K562 (cell line): ENCODE results near the gene EIPR1. TPM values are rescaled to one million over a fixed set of nuclear protein-coding genes. Genes with fewer than 3 reads are reported as not detected.

ENCODE experiments used
- ATAC-seq: fragments of 200-7000 bp; cut with Tn5 transposase; 3 replicates; pipeline ENCODE4 v1.9.1; 2020; ENCODE audit warnings: moderate library complexity
- BruUV-seq: library from RNA; stranded (reverse); fragments of 400-500 nt; replicated peaks from 2 replicates; lab custom pipeline; 2021; lab: Mats Ljungman, UMichigan
- CTCF ChIA-PET: fragments of 300-600 bp; formaldehyde crosslinking; extraction: SDS; loops from one replicate; lab custom pipeline; 2021; ENCODE audit warnings: low intra/inter-chr PET ratio; lab: Yijun Ruan, JAX
- POLR2A ChIA-PET: fragments of 300-600, 350-650 bp; sonication (Branson Sonifier 250); formaldehyde crosslinking; extraction: SDS; loops from one replicate; lab custom pipeline; 2021; ENCODE audit warnings: antibody characterized with exemption, inconsistent platforms; lab: Yijun Ruan, JAX
- DNase-seq, 4 experiments: peaks; one replicate each; pipeline versions ENCODE4 v3.0.0 to v3.0.0-alpha.2; 2011 to 2018; ENCODE audit warnings: low spot score in 3 of 4, mixed read lengths in 3 of 4; ENCODE audit errors: extremely low read depth in 1 of 4
- FAIRE-seq: peaks from 2 replicates; lab custom pipeline; 2011; peaks lifted over from hg19 to GRCh38; lab: Jason Lieb, UNC
- H2AFZ ChIP-seq: 2 replicates; pipeline ENCODE4 v1.6.0; 2011; ENCODE audit warnings: low read depth, low read length, control low read depth, inconsistent platforms
- H3K27ac ChIP-seq: fragments of 200-600 bp; 3 replicates; pipeline ENCODE4 v1.8.0; 2011; ENCODE audit warnings: low read depth, mild to moderate bottlenecking, control low read depth, inconsistent platforms, low read length, moderate library complexity, mixed read lengths; ENCODE audit errors: extremely low read depth
- H3K27me3 ChIP-seq, 2 experiments: fragments of 300-600 bp in 1 of 2; 2 replicates in 1 of 2; 3 replicates in 1 of 2; pipeline versions ENCODE4 v1.6.0 to v1.8.0; 2011; ENCODE audit warnings: inconsistent platforms in 2 of 2, low read length in 2 of 2, mild to moderate bottlenecking in 1 of 2, mixed read lengths in 1 of 2, moderate library complexity in 1 of 2; ENCODE audit not compliant: control insufficient read depth in 2 of 2, insufficient read depth in 2 of 2
- H3K36me3 ChIP-seq: fragments of 300-600 bp; 3 replicates; pipeline ENCODE4 v1.8.0; 2011; ENCODE audit warnings: mild to moderate bottlenecking, low read length, inconsistent platforms; ENCODE audit not compliant: control insufficient read depth, insufficient read depth
- H3K4me1 ChIP-seq, 2 experiments: fragments of 200-600 bp in 1 of 2; replicated peaks in 1 of 2; 2 replicates in 1 of 2; 3 replicates in 1 of 2; pipeline versions ENCODE4 v1.5.1 to v1.8.0; 2011; ENCODE audit warnings: inconsistent platforms in 2 of 2, low read length in 2 of 2, mild to moderate bottlenecking in 1 of 2, mixed read lengths in 1 of 2, moderate library complexity in 1 of 2; ENCODE audit not compliant: control insufficient read depth in 2 of 2, insufficient read depth in 2 of 2
- H3K4me2 ChIP-seq: 2 replicates; pipeline ENCODE4 v1.6.1; 2011; ENCODE audit warnings: low read length, control low read depth, inconsistent platforms, mixed read lengths; ENCODE audit not compliant: insufficient read depth
- H3K4me3 ChIP-seq: fragments of 200-600 bp; sonication (generic), shearing (Covaris generic); 2 replicates; pipeline ENCODE4 v1.5.1; 2016; ENCODE audit warnings: control low read depth, inconsistent platforms
- H3K79me2 ChIP-seq: fragments of 200-600 bp; 3 replicates; pipeline ENCODE4 v1.8.0; 2011; ENCODE audit warnings: low read length, inconsistent platforms; ENCODE audit not compliant: control insufficient read depth, insufficient read depth
- H3K9ac ChIP-seq, 2 experiments: 2 replicates each; pipeline versions ENCODE4 v1.6.0 to v1.6.1; 2011; ENCODE audit warnings: low read depth in 2 of 2, low read length in 2 of 2, control low read depth in 1 of 2, inconsistent platforms in 1 of 2, mild to moderate bottlenecking in 1 of 2, mixed read lengths in 1 of 2; ENCODE audit not compliant: insufficient read depth in 1 of 2
- H3K9me1 ChIP-seq: one replicate; pipeline ENCODE4 v1.6.0; 2011; ENCODE audit warnings: inconsistent platforms, mild to moderate bottlenecking, low read length, moderate library complexity; ENCODE audit not compliant: control insufficient read depth, insufficient read depth
- H3K9me3 ChIP-seq: replicated peaks from 2 replicates; pipeline ENCODE4 v1.5.1; 2011; ENCODE audit warnings: low read depth, low read length, inconsistent platforms; ENCODE audit not compliant: control insufficient read depth, insufficient read depth
- H4K20me1 ChIP-seq: replicated peaks from 2 replicates; pipeline ENCODE4 v1.6.1; 2011; ENCODE audit warnings: low read length, inconsistent platforms, mixed read lengths; ENCODE audit not compliant: control insufficient read depth, insufficient read depth
- HDAC6 ChIP-seq: IDR thresholded peaks from 2 replicates; pipeline ENCODE4 v1.6.1; 2012; ENCODE audit warnings: low read depth, mild to moderate bottlenecking, control low read depth, inconsistent platforms, low read length, moderate library complexity
- MIER1 ChIP-seq: fragments of 450-650 bp; IDR thresholded peaks from 2 replicates; pipeline ENCODE4 v1.6.1; 2016; ENCODE audit warnings: antibody characterized with exemption, mild to moderate bottlenecking, low read depth
- SNRNP70 ChIP-seq: fragments of 200-400 bp; formaldehyde crosslinking; optimal IDR thresholded peaks from 2 replicates; pipeline ENCODE3; 2017; ENCODE audit warnings: low read depth, low read length
- ZBTB1 ChIP-seq: sonication (generic); formaldehyde crosslinking; IDR thresholded peaks from 2 replicates; pipeline ENCODE4 v1.8.1; 2023; ENCODE audit warnings: missing genetic modification reagents, low read depth, mild to moderate bottlenecking, borderline replicate concordance
- ZNF263 ChIP-seq: sonication (generic); formaldehyde crosslinking; IDR thresholded peaks from 2 replicates; pipeline ENCODE4 v1.8.0; 2022; ENCODE audit warnings: mild to moderate bottlenecking, missing genetic modification reagents, borderline replicate concordance
- ZNF668 ChIP-seq: fragments of 250-450 bp; sonication (Bioruptor Pico); IDR thresholded peaks from 2 replicates; pipeline ENCODE4 v1.8.0; 2022; ENCODE audit warnings: mild to moderate bottlenecking, inconsistent platforms
- WGBS: fragments of 100-300 bp; shearing (Covaris generic); methylation state at CpG from one replicate; pipeline ENCODE4 v1.1.6; 2016; ENCODE audit warnings: low coverage, mixed read lengths; ENCODE audit not compliant: insufficient coverage; ENCODE audit errors: missing lambda C conversion rate; 5-methylcytosine and 5-hydroxymethylcytosine counted together
- in situ Hi-C: fragments of 300-500 bp; cut with MboI; formaldehyde crosslinking; loops from 4 replicates; pipeline ENCODE4 v1.15.0; 2018; ENCODE audit warnings: inconsistent platforms, mixed read lengths
- intact Hi-C: fragments of 100-400 bp; cut with micrococcal nuclease; formaldehyde crosslinking; loops from 2 replicates; pipeline ENCODE4 v1.14.2; 2022
- polyA plus RNA-seq, 8 experiments: library from polyadenylated mRNA; depleted of rRNA in 4 of 8; stranded (reverse) in 5 of 8; unstranded in 3 of 8; fragments of >200 nt; fragmentation: Nextera tagmentation in 2 of 8; fragmentation: Illumina TruSeq in 1 of 8; extraction: Ambion mirVana in 2 of 8; extraction: Trizol in 1 of 8; gene quantifications; 2 replicates each; pipeline versions ENCODE4 v1.2.1 to v1.2.3, GENCODE V29; 2011 to 2014; ENCODE audit warnings: inconsistent platforms in 1 of 8, missing spikeins in 1 of 8
- total RNA-seq, 7 experiments: library from RNA; depleted of rRNA in 6 of 7; stranded (reverse); fragments of >200 nt in 6 of 7; fragmentation: Illumina TruSeq in 2 of 7; extraction: Trizol in 2 of 7; gene quantifications; 2 replicates each; pipeline versions ENCODE4 v1.2.1 to v1.2.3, GENCODE V29; 2011 to 2021; ENCODE audit warnings: low replicate concordance in 1 of 7

Gene EIPR1
- total and polyA plus RNA-seq, 9 of the 15 experiments (the other 6 are each of a cell fraction or from before 2014, with no cell fraction given) = 19.9 to 54.4 (median 35.9) TPM

DNA sequence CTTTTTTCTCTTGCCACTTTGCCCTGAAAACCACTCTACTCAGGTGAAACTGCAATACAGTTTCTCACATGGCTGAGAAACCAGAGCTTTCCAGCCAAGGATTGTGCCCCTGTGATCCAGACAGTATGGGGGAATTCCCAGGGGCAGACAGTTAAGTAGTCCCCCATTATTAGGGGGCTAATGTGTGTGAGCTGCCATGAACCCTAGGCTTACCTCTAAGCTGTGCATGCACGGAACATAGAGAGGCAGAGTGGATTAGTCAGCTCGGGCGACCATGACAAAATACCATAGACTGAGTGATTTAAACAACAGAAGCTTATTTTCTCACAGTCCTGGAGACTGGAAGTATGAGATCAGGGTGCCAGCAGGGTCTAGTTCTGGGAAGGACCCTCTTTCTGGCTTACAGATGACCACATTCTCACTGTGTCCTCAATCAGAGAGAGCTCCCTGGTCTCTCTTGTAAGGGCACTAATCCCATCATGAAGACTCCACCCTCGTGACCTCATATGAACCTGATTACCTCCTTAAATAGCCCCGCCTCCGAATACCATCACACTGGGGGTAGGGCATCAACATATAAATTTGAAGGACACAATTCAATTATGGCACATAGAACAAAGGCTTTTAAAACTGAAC, 215.1 kb downstream of the EIPR1 start (continued):
- TF ChIP-seq ZBTB1 (CRISPR knock-in tag) = no peak
- no peak for TF ChIP-seq ZNF263 (CRISPR knock-in tag)
- no peak for TF ChIP-seq MIER1

DNA sequence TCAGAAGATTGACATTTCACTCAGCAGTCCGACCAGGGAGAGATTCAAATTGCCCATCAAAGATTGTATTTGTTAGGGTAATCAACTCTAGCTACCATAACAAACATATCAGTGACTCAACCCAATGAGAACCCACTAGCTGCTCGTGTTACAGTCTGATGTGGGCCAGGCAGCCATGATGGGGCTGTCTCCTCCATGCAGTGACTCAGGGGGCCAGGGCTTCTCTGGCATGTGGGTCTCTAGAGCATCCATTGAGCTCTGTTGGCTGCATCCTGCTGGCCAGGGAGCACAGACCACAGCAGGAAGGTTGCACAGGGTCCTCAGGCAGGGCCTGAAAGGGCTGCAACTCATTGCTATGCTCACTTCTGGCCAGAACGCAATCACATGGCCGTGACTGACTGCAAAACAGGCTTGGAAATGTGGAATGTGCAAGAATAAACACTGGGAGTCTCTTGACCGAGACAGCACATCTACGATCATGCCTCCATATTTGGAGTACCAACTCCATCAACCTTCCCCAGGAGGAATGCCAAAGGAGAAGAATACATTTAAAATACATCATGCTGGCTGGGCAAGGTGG, 216.8 kb downstream of the EIPR1 start:
- Histone ChIP-seq H3K9me3 (no peaks in the 10 kb centered on the region), H3K9ac (no peak overlapping the region), H3K27me3 (no peaks in the 10 kb centered on the region), H4K20me1 (peaks cover 3% of the 10 kb centered on the region; the same call in 1 of the 2 replicates), H3K4me1 (no peaks in the 10 kb centered on the region), H3K79me2 (no peaks in the 10 kb centered on the region), H3K36me3 (no peaks in the 10 kb centered on the region), H2AFZ (no peak overlapping the region), H3K4me3 (no peak overlapping the region), H3K4me2 (no peak overlapping the region), H3K27ac (no peak overlapping the region), H3K9me1 (peaks cover 3% of the 10 kb centered on the region)
- intact Hi-C loops = no loop called here
- ATAC-seq = no peak
- ChIA-PET CTCF (no interaction called here), POLR2A (interaction anchor here (0.7 kb wide), 1 partner anchor 19 kb away, joined by 3 read pairs; no protein-coding TSS in a partner anchor)
- no TSS peak for BruUV-seq
- FAIRE-seq = no peak
- WGBS = 41% methylated on average over 6 of the region's 6 CpGs
- in situ Hi-C loops = no loop called here
- no peak for DNase-seq
- no peak for TF ChIP-seq SNRNP70
- no peak for TF ChIP-seq ZNF668 (CRISPR knock-in tag)
- no peak for TF ChIP-seq HDAC6
